ENCODE data around the gene ADORA3.

- TF ChIP-seq POLR2A (IDR thresholded peaks at IDR 0.05; ENCODE audit: extremely low read depth, insufficient read length) = no peak
- TF ChIP-seq CTCF (IDR thresholded peaks at IDR 0.05; ENCODE audit: low read depth, low read length) = no peak
- no peak for TF ChIP-seq MAX (IDR thresholded peaks at IDR 0.05; ENCODE audit: low read depth, low read length)
These were observed 31.9 kb downstream of the ADORA3 start for GRCh38 chr1:111471538-111471937.

All from NB4 (cell line).